SK-N-SH treated with all-trans-retinoic acid at 6 μM for 48 hours (cell line): ENCODE measurements around the gene SCG3.

Experiments used
- ATAC-seq: fragments of 200-7000 bp; cut with Tn5 transposase; 3 replicates; pipeline ENCODE4 v1.9.1; 2020; ENCODE audit warnings: mild to moderate bottlenecking, moderate library complexity
- ARNTL ChIP-seq: fragments of 450-650 bp; formaldehyde crosslinking; IDR thresholded peaks from 2 replicates; pipeline ENCODE4 v1.5.0; 2020; ENCODE audit warnings: low read depth, mild to moderate bottlenecking, moderate library complexity, borderline replicate concordance
- BACH2 ChIP-seq: fragments of 250-450 bp; sonication (Bioruptor Pico); IDR thresholded peaks from 2 replicates; pipeline ENCODE4 v1.9.0; 2021; ENCODE audit warnings: mild to moderate bottlenecking, borderline replicate concordance
- CSDC2 ChIP-seq: fragments of 250-450 bp; sonication (Bioruptor Pico); IDR thresholded peaks from 2 replicates; pipeline ENCODE4 v1.5.0; 2020; ENCODE audit warnings: mild to moderate bottlenecking, moderate library complexity
- ESRRG ChIP-seq: fragments of 250-450 bp; sonication (Bioruptor Pico); IDR thresholded peaks from 2 replicates; pipeline ENCODE4 v1.6.1; 2021; ENCODE audit warnings: mild to moderate bottlenecking
- GLIS3 ChIP-seq: fragments of 250-450 bp; sonication (Bioruptor Pico); IDR thresholded peaks from 2 replicates; pipeline ENCODE4 v1.5.0; 2020; ENCODE audit warnings: mild to moderate bottlenecking, moderate library complexity
- ISL1 ChIP-seq: fragments of 250-450 bp; sonication (Bioruptor Pico); IDR thresholded peaks from 2 replicates; pipeline ENCODE4 v2.1.2; 2022; ENCODE audit warnings: mild to moderate bottlenecking, moderate library complexity
- OSR1 ChIP-seq: fragments of 250-450 bp; sonication (Bioruptor Pico); IDR thresholded peaks from 2 replicates; pipeline ENCODE4 v1.8.0; 2022; ENCODE audit warnings: moderate library complexity, mild to moderate bottlenecking, inconsistent platforms
- RARB ChIP-seq: fragments of 250-450 bp; sonication (Bioruptor Pico); IDR thresholded peaks from 2 replicates; pipeline ENCODE4 v1.8.0; 2021; ENCODE audit warnings: mild to moderate bottlenecking, moderate library complexity
- SNAI2 ChIP-seq: fragments of 250-450 bp; sonication (Bioruptor Pico); IDR thresholded peaks from 2 replicates; pipeline ENCODE4 v1.5.0; 2020; ENCODE audit warnings: mild to moderate bottlenecking, moderate library complexity
- TCF4 ChIP-seq: fragments of 250-450 bp; sonication (Bioruptor Pico); IDR thresholded peaks from 2 replicates; pipeline ENCODE4 v1.8.0; 2021; ENCODE audit warnings: mild to moderate bottlenecking, moderate library complexity, borderline replicate concordance
- TOX ChIP-seq: fragments of 250-450 bp; sonication (Bioruptor Pico); IDR thresholded peaks from 2 replicates; pipeline ENCODE4 v1.8.0; 2021; ENCODE audit warnings: mild to moderate bottlenecking, moderate library complexity, borderline replicate concordance
- ZC3H10 ChIP-seq: fragments of 250-450 bp; sonication (Bioruptor Pico); IDR thresholded peaks from 2 replicates; pipeline ENCODE4 v1.5.1; 2021; ENCODE audit warnings: mild to moderate bottlenecking, moderate library complexity
- ZFP3 ChIP-seq: fragments of 250-450 bp; sonication (Bioruptor Pico); IDR thresholded peaks from 2 replicates; pipeline ENCODE4 v1.5.0; 2020; ENCODE audit warnings: mild to moderate bottlenecking, moderate library complexity
- ZNF565 ChIP-seq: fragments of 450-650 bp; formaldehyde crosslinking; conservative IDR thresholded peaks from 2 replicates; pipeline ENCODE4 v1.5.0; 2020; ENCODE audit warnings: low read depth, mild to moderate bottlenecking, moderate library complexity
- ZNF70 ChIP-seq: fragments of 450-650 bp; formaldehyde crosslinking; IDR thresholded peaks from 2 replicates; pipeline ENCODE4 v1.5.0; 2020; ENCODE audit warnings: mild to moderate bottlenecking, moderate library complexity
- ZNF8 ChIP-seq: fragments of 450-650 bp; formaldehyde crosslinking; IDR thresholded peaks from 2 replicates; pipeline ENCODE4 v1.5.0; 2020; ENCODE audit warnings: mild to moderate bottlenecking, moderate library complexity
- TF ChIP-seq, protein P1 (sequence below): fragments of 250-450 bp; sonication (Bioruptor Pico); IDR thresholded peaks from 2 replicates; pipeline ENCODE4 v1.8.0; 2020; ENCODE audit warnings: mild to moderate bottlenecking, moderate library complexity, borderline replicate concordance
- TF ChIP-seq, protein P2 (sequence below): fragments of 250-450 bp; sonication (Bioruptor Pico); IDR thresholded peaks from 2 replicates; pipeline ENCODE4 v1.5.1; 2020; ENCODE audit warnings: low read depth, mild to moderate bottlenecking, moderate library complexity
- TF ChIP-seq, protein P3 (sequence below): fragments of 250-450 bp; sonication (Bioruptor Pico); IDR thresholded peaks from 2 replicates; pipeline ENCODE4 v1.8.0; 2021; ENCODE audit warnings: low read depth, mild to moderate bottlenecking, moderate library complexity, borderline replicate concordance
- TF ChIP-seq, protein P4 (sequence below): fragments of 250-450 bp; sonication (Bioruptor Pico); IDR thresholded peaks from 2 replicates; pipeline ENCODE4 v1.5.0; 2020; ENCODE audit warnings: mild to moderate bottlenecking, moderate library complexity
- TF ChIP-seq, protein P5 (sequence below): fragments of 250-450 bp; sonication (Bioruptor Pico); IDR thresholded peaks from 2 replicates; pipeline ENCODE4 v1.5.1; 2021; ENCODE audit warnings: mild to moderate bottlenecking, moderate library complexity

Gene SCG3

DNA sequence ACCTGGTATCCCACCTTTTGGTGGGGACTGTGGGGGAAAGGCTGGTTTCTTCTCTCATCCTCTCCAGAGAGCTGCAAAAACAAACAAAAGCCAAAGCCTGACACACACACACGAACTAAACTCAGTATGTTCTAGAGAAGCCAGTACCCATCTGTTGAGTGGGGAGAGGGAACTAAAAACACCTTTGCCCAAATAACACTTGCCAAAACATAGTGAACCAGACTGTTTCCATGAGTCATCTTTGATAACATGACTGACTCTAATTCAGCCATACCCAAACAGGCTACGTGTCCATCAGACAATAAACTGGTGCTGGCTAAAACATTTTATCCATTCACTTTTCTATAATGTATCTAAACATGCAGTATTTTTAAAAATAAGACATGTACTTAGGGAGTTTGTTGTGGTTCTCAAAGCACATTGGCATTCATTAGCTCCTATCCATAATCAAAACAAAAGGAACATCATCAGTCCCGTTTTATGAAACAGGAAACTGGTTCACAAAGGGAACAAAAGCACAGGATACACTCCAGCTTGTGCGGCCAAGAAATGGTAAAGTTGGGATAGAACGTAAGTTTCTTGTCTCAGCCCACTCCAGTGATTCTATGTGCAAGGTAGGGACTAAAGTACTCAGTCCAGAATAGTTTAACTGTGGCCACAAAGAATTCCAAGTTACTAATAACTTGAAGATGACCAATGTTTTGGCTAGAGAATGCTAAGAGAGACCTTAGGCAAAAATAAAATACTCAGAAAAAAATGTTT is 40.1 kb downstream of the SCG3 start:
- TF ChIP-seq ESRRG (no peak), CSDC2 (CRISPR knock-in tag) (no peak), RARB (CRISPR knock-in tag) (no peak)
- TF ChIP-seq, protein P1, sequence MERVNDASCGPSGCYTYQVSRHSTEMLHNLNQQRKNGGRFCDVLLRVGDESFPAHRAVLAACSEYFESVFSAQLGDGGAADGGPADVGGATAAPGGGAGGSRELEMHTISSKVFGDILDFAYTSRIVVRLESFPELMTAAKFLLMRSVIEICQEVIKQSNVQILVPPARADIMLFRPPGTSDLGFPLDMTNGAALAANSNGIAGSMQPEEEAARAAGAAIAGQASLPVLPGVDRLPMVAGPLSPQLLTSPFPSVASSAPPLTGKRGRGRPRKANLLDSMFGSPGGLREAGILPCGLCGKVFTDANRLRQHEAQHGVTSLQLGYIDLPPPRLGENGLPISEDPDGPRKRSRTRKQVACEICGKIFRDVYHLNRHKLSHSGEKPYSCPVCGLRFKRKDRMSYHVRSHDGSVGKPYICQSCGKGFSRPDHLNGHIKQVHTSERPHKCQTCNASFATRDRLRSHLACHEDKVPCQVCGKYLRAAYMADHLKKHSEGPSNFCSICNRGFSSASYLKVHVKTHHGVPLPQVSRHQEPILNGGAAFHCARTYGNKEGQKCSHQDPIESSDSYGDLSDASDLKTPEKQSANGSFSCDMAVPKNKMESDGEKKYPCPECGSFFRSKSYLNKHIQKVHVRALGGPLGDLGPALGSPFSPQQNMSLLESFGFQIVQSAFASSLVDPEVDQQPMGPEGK (CRISPR knock-in tag), result no peak
- ATAC-seq, result no peak

DNA sequence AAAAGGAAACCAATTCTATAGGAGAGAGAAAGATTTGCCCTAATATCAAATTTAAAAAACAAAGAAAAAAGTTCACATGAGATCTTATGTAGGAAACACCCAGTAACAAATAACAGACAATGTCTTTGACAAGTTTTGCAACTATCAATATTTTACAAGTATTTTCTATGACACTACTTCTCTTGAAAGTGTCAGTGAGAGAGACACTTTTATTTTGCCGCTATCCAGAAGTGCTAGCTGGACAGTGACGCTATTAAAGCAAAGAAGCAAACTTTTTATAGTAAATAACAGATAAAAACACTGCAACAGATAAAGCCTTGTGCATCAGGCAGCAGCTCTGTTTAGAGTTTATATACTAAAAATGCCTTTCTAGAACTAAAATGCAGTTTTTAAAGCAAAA is 42.9 kb downstream of the SCG3 start:
- no peak for ATAC-seq
- TF ChIP-seq BACH2 (CRISPR knock-in tag), result no peak
- no peak for TF ChIP-seq ESRRG
- no peak for TF ChIP-seq GLIS3 (CRISPR knock-in tag)
- no peak for TF ChIP-seq ZNF8 (CRISPR knock-in tag)
- no peak for TF ChIP-seq TCF4
- no peak for TF ChIP-seq CSDC2 (CRISPR knock-in tag)
- no peak for TF ChIP-seq ARNTL
- TF ChIP-seq, protein P1 (CRISPR knock-in tag), result no peak
- no peak for TF ChIP-seq TOX (CRISPR knock-in tag)
- TF ChIP-seq, all 23 proteins: peak for 0

DNA sequence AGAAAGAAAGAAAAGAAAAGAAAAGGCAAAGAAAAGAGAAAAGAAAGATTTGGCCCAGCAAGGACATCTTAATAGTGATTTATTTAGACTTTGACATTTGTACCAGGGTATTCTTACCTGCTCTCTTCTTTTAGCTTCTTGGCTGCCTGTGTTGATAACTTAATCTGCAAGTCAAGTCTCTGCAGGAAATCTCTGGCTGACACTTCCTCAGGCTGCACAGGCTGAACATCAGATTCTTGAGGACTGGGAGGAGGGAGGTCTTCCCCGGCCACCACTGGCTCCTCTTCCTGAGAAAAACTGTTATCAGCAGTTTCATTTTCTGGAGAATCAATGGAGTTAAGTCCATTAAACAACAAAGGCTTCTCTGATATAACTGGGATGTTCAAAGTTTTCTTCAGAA is 43.4 kb downstream of the SCG3 start:
- TF ChIP-seq CSDC2 (CRISPR knock-in tag), result no peak
- no peak for TF ChIP-seq ZC3H10 (CRISPR knock-in tag)
- TF ChIP-seq ISL1 (CRISPR knock-in tag), result no peak
- no peak for TF ChIP-seq OSR1 (CRISPR knock-in tag)
- no peak for TF ChIP-seq TOX (CRISPR knock-in tag)
- TF ChIP-seq, protein P2, sequence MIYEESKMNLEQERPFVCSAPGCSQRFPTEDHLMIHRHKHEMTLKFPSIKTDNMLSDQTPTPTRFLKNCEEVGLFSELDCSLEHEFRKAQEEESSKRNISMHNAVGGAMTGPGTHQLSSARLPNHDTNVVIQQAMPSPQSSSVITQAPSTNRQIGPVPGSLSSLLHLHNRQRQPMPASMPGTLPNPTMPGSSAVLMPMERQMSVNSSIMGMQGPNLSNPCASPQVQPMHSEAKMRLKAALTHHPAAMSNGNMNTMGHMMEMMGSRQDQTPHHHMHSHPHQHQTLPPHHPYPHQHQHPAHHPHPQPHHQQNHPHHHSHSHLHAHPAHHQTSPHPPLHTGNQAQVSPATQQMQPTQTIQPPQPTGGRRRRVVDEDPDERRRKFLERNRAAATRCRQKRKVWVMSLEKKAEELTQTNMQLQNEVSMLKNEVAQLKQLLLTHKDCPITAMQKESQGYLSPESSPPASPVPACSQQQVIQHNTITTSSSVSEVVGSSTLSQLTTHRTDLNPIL (CRISPR knock-in tag), result no peak
- TF ChIP-seq ARNTL, result no peak
- TF ChIP-seq, protein P3, sequence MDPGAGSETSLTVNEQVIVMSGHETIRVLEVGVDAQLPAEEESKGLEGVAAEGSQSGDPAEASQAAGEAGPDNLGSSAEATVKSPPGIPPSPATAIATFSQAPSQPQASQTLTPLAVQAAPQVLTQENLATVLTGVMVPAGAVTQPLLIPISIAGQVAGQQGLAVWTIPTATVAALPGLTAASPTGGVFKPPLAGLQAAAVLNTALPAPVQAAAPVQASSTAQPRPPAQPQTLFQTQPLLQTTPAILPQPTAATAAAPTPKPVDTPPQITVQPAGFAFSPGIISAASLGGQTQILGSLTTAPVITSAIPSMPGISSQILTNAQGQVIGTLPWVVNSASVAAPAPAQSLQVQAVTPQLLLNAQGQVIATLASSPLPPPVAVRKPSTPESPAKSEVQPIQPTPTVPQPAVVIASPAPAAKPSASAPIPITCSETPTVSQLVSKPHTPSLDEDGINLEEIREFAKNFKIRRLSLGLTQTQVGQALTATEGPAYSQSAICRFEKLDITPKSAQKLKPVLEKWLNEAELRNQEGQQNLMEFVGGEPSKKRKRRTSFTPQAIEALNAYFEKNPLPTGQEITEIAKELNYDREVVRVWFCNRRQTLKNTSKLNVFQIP (CRISPR knock-in tag), result no peak
- TF ChIP-seq, protein P4, sequence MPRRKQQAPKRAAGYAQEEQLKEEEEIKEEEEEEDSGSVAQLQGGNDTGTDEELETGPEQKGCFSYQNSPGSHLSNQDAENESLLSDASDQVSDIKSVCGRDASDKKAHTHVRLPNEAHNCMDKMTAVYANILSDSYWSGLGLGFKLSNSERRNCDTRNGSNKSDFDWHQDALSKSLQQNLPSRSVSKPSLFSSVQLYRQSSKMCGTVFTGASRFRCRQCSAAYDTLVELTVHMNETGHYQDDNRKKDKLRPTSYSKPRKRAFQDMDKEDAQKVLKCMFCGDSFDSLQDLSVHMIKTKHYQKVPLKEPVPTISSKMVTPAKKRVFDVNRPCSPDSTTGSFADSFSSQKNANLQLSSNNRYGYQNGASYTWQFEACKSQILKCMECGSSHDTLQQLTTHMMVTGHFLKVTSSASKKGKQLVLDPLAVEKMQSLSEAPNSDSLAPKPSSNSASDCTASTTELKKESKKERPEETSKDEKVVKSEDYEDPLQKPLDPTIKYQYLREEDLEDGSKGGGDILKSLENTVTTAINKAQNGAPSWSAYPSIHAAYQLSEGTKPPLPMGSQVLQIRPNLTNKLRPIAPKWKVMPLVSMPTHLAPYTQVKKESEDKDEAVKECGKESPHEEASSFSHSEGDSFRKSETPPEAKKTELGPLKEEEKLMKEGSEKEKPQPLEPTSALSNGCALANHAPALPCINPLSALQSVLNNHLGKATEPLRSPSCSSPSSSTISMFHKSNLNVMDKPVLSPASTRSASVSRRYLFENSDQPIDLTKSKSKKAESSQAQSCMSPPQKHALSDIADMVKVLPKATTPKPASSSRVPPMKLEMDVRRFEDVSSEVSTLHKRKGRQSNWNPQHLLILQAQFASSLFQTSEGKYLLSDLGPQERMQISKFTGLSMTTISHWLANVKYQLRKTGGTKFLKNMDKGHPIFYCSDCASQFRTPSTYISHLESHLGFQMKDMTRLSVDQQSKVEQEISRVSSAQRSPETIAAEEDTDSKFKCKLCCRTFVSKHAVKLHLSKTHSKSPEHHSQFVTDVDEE, result no peak
- TF ChIP-seq ZNF70 (CRISPR knock-in tag), result no peak
- TF ChIP-seq RARB (CRISPR knock-in tag), result no peak
- TF ChIP-seq ZNF8 (CRISPR knock-in tag), result no peak
- TF ChIP-seq ZFP3, result no peak
- TF ChIP-seq, protein P5, sequence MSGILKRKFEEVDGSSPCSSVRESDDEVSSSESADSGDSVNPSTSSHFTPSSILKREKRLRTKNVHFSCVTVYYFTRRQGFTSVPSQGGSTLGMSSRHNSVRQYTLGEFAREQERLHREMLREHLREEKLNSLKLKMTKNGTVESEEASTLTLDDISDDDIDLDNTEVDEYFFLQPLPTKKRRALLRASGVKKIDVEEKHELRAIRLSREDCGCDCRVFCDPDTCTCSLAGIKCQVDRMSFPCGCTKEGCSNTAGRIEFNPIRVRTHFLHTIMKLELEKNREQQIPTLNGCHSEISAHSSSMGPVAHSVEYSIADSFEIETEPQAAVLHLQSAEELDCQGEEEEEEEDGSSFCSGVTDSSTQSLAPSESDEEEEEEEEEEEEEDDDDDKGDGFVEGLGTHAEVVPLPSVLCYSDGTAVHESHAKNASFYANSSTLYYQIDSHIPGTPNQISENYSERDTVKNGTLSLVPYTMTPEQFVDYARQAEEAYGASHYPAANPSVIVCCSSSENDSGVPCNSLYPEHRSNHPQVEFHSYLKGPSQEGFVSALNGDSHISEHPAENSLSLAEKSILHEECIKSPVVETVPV, result no peak
- TF ChIP-seq ESRRG, result no peak
- no peak for TF ChIP-seq BACH2 (CRISPR knock-in tag)
- TF ChIP-seq ZNF565, result no peak
- no peak for TF ChIP-seq SNAI2
- no peak for ATAC-seq
